HL-60 (cell line): ENCODE measurements around the gene OR2T34.

Source experiments
- GABPA ChIP-seq: IDR thresholded peaks from 2 replicates; pipeline ENCODE4 v1.6.1; 2012; ENCODE audit warnings: low read depth
- POLR2AphosphoS5 ChIP-seq: IDR thresholded peaks from 2 replicates; pipeline ENCODE4 v1.6.1; 2012; ENCODE audit warnings: low read depth
- SPI1 ChIP-seq: IDR thresholded peaks from 2 replicates; pipeline ENCODE4 v1.6.1; 2012; ENCODE audit warnings: low read depth, mild to moderate bottlenecking, borderline replicate concordance
- TF ChIP-seq, protein P1 (sequence below): IDR thresholded peaks from one replicate; pipeline ENCODE4 v1.5.1; 2011; ENCODE audit warnings: low read length, control low read depth, inconsistent platforms; ENCODE audit not compliant: insufficient read depth
- TF ChIP-seq, protein P2 (sequence below): IDR thresholded peaks from 2 replicates; pipeline ENCODE4 v1.6.1; 2012; ENCODE audit warnings: low read depth; ENCODE audit not compliant: insufficient replicate concordance

DNA sequence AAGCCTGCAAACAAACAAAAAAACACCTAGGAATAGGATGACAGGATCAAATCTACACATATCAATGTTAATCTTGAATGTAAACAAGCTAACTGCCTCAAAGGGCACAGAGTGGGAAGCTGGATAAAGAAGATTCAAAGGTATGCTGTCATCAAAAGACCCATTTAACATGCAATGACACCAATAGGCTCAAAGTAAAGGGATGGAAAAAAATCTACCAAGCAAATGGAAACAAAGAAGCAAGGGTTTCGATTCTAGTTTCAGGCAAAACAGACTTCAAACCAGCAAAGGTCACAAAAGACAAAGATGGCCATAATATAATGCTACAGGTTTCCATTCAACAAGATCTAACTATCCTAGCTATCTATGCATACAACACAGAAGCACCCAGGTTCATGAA, 39.2 kb upstream of the OR2T34 start:
- TF ChIP-seq, protein P1, sequence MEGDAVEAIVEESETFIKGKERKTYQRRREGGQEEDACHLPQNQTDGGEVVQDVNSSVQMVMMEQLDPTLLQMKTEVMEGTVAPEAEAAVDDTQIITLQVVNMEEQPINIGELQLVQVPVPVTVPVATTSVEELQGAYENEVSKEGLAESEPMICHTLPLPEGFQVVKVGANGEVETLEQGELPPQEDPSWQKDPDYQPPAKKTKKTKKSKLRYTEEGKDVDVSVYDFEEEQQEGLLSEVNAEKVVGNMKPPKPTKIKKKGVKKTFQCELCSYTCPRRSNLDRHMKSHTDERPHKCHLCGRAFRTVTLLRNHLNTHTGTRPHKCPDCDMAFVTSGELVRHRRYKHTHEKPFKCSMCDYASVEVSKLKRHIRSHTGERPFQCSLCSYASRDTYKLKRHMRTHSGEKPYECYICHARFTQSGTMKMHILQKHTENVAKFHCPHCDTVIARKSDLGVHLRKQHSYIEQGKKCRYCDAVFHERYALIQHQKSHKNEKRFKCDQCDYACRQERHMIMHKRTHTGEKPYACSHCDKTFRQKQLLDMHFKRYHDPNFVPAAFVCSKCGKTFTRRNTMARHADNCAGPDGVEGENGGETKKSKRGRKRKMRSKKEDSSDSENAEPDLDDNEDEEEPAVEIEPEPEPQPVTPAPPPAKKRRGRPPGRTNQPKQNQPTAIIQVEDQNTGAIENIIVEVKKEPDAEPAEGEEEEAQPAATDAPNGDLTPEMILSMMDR: no peak
- TF ChIP-seq POLR2AphosphoS5: no peak
- TF ChIP-seq, protein P2, sequence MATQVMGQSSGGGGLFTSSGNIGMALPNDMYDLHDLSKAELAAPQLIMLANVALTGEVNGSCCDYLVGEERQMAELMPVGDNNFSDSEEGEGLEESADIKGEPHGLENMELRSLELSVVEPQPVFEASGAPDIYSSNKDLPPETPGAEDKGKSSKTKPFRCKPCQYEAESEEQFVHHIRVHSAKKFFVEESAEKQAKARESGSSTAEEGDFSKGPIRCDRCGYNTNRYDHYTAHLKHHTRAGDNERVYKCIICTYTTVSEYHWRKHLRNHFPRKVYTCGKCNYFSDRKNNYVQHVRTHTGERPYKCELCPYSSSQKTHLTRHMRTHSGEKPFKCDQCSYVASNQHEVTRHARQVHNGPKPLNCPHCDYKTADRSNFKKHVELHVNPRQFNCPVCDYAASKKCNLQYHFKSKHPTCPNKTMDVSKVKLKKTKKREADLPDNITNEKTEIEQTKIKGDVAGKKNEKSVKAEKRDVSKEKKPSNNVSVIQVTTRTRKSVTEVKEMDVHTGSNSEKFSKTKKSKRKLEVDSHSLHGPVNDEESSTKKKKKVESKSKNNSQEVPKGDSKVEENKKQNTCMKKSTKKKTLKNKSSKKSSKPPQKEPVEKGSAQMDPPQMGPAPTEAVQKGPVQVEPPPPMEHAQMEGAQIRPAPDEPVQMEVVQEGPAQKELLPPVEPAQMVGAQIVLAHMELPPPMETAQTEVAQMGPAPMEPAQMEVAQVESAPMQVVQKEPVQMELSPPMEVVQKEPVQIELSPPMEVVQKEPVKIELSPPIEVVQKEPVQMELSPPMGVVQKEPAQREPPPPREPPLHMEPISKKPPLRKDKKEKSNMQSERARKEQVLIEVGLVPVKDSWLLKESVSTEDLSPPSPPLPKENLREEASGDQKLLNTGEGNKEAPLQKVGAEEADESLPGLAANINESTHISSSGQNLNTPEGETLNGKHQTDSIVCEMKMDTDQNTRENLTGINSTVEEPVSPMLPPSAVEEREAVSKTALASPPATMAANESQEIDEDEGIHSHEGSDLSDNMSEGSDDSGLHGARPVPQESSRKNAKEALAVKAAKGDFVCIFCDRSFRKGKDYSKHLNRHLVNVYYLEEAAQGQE: no peak
- no peak for TF ChIP-seq GABPA
- no peak for TF ChIP-seq SPI1
